HG03159 (cell line): ENCODE measurements around the gene NRXN3.

Experiments
- ATAC-seq: cut with Tn5 transposase; IDR thresholded peaks from one replicate; pipeline ENCODE4 v1.9.1; 2021; ENCODE audit warnings: mild to moderate bottlenecking, moderate library complexity; ENCODE audit not compliant: unreplicated experiment

The NRXN3 gene

GRCh38 chr14:78316786-78317185, 146.6 kb downstream of the NRXN3 start:
- no peak for ATAC-seq

DNA sequence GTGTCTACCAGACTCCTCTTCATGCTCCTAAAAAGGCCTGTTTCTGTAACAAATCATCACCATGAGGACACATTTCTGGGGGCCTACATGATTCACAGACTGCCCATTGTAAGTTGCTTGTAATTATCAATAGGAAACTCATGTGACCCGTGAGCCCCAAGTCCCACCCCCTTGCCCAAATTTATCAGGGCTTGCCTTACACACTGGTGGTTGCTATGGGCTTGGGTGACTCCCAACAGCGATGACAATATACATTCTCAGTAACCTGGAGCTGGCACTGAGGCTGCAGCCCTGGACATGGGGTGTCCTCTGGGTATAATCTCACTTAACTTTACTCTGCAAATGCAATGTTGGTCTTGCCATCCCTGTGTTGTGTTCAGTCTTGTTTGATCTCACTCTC, 149.2 kb downstream of the NRXN3 start:
- no peak for ATAC-seq

DNA sequence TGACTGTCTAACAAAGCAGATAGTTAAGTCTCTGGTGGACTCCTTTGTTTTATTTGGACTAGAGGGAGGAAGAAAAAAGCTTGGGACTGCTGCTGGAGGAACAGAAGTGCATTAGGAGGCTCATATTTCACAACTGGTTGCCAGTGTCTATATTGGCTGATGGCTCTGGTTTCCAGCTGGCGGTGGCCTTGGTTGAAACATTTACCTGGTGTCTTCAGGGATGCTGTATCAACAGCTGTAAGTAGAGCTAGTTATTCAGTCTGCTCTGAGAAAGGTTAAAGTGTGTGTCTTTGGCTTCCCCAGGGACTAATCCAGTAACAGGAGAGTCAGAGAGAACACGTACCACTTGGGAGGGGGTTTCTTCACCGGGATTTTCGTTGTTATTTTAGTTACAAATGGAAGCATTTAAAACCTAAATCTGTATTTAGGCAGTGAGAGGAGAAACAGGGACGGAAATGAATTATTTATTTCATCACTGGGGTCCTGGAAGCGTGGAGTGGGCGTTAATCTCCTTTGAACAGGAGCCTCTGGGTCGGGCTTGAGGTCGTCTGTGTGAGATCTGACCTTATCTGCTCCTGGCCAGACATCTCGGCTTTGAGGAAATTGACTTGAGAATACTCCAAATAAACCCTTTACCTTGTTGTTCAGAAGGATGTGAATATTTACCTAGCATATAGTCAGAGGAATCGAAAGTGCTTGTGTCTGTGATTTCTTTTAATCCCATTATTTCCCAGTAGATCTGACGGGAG, 149.9 kb downstream of the NRXN3 start:
- ATAC-seq = no peak

- ATAC-seq = no peak
Observed at GRCh38 chr14:78324353-78324752, 154.2 kb downstream of the NRXN3 start.

GRCh38 chr14:78325911-78326310, 155.7 kb downstream of the NRXN3 start:
- ATAC-seq = no peak

DNA sequence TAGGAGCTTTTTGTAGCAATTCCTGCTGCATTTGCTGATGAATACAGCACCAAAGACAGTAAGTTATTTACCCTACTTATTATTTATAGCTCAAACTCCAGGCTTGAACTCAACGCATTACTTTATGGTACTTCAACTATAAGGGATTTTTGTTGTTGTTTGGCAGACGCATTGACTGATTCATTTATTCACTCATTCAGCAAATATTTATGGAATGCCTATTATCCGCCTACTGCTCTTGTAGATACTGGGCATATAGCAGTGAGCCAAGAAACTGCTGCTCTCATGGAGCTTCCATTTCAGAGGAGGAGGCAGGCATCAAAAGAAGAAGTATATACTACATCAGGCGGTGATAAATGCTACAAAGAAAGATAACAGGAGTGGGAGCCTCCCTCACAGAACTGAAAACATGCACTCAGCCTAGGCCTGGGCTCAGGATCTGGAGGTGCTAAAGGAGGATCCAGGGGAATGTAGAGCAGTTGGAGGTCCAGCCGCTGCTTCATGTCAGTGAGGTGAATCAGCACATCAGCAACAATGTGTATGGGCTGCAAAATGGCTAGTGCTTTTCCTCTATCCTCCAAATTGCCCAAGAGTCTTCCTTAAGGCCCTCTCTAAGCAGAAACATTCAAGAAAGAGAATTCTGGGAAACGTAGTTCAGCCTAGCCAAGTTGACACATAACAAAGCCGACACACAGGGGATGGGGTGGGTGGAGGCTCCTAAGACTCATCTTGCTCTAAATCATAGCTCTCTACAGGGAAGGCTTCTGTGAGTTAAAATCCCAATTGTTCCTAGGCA, 157.5 kb downstream of the NRXN3 start:
- ATAC-seq = no peak

GRCh38 chr14:78329371-78329770, 159.2 kb downstream of the NRXN3 start:
- ATAC-seq = no peak

GRCh38 chr14:78335531-78335930, 165.4 kb downstream of the NRXN3 start:
- ATAC-seq = no peak

DNA sequence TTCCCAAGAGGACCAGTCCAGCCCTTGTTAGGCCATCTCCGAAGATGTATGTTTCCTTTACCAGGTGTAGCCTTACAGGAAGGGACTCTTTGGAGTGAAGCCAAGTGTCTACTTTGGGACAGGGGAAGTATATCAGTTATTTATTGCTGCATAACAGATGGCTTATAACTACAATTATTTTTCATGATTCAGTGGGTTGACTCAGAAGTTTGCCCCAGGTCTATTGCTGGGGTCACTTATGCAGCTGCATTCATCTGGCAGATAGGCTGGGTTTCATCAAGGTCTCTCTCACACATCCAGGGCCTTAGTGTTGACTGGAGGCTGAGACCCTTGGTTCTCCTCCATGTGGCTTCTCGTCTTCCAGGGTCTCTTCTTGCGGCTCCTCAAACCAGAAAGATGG, 170.1 kb downstream of the NRXN3 start:
- no peak for ATAC-seq

GRCh38 chr14:78341827-78342389, 171.7 kb downstream of the NRXN3 start:
- ATAC-seq = no peak

- ATAC-seq = no peak
Observed at GRCh38 chr14:78342879-78343278, 172.7 kb downstream of the NRXN3 start.

- ATAC-seq = no peak
Observed at GRCh38 chr14:78344290-78344689, 174.1 kb downstream of the NRXN3 start.

DNA sequence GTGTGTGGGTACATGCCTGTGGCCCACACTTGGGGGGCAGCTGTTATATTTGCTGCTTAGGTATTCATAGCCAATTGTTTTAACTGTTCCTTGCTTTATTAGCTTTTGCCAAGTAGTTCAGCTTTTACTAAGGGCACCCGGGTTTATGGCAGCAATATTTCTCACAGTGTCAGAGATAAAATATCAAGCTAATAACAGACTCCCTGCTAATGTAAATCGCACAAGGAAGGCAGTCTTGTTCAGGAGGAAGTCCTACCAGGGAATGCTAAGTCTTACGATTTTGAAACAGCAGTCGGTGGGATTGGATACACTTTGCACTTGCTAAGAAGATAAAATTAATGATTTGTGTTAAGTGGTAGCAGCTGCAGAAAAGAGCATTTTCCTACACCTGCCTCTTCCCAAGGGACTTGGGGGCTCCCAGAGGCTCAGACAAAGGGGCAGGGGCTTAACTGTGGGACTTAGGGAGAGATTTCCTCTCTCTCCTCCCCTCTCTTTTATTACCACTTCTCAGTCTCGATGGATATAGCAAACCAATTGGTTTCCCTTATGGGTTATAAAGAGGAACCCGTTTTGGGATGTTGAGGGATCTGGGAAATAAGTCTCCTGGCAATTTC, 175.1 kb downstream of the NRXN3 start:
- ATAC-seq = no peak

- no peak for ATAC-seq
Observed at GRCh38 chr14:78346747-78347146, 176.6 kb downstream of the NRXN3 start.

DNA sequence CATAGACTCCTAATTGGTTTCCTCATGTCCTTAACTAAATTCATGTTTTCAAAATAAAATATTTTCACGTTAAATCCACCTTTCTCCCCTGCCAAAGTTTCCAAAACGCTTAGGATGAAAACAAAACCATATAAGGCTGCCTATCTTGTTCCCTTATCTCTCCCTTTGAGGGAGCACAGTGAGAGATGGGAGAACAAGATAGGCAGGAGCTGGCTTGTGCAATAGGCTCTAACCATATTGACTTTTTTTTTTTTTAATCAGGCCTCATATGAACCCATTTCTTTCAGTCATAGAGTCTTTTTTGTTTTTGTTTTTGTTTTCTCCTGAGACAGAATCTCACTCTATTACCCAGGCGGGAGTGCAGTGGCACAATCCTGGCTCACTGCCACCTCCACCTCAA, 184.9 kb downstream of the NRXN3 start:
- ATAC-seq = no peak

GRCh38 chr14:78356391-78356790, 186.2 kb downstream of the NRXN3 start:
- ATAC-seq = no peak

DNA sequence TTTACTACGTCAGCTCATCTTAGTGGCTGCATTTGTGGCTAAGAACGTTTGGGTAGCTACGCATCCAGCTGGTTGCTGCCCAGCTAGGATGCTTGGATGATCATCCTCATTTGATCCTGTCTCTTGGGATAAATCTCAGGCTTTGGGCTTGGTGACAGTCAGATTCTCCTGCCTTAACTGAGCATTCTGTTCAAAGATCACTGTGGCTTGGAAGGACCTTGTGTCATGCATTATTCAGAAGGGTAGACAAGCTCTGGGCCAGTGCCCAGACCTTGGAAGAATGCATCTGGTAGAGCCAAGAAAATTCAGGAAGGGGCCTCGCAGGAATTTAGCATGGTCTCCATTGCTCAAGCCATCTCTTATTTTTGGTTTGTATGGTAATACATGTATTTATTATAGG, 188.4 kb downstream of the NRXN3 start:
- ATAC-seq = no peak

DNA sequence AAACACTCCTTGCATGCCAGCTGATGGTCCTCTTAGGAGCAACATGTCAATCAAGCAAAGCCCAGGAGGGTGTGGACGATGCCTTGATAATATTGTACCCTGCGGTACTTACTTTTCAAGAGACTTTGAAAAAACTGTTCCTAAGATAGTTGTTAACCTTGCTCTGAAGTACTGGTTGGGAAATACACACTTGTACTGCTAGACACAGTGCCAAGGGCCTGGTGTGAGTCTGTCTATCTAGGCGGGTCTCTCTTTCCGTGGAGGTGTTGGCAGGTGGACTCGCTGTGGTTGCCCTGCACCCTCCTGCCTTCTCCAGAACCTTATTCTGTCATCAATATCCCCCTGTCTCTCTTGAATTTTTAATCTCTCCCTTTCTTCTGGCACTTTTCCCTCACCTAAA, 189.4 kb downstream of the NRXN3 start:
- no peak for ATAC-seq

DNA sequence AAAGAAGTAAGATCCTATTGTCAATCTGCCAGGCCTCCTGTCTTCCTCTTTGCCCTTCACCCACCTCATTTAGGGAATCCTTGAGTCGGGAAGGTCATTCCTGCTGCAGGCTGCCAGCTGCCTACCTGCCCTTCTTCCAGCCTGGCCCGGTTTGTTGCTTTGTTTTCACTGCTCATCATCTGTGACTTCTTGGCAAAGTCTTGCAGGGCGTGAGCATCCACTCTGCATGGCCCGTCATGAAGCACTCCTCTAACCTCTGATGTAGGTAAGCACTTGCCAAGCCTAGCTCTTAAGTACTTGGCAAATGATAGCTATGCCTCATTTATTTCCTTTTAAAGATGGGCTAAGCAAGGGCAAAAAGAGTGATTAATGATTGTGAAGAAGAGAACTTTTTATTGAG, 192.8 kb downstream of the NRXN3 start:
- ATAC-seq = no peak

- ATAC-seq = no peak
Observed at GRCh38 chr14:78367355-78367754, 197.2 kb downstream of the NRXN3 start.

DNA sequence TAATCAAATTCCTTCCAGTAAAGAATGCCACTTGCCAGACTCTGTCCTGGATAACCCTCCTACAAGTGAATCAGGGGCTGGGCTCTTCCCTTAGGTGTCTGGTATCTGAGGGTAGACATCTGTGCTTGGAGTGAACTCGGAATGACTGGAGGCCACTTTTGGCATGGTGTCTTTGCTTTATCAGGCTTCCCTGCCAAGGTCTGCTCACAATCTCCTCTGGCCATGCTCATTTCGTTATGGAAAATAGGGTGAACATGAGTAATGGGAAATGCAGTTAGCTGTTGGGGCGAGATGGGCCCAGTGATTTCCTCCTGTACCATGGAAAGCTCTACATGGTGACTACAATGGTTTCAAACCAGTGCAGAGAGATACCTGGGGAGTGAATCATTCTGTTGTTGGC, 212.9 kb downstream of the NRXN3 start:
- ATAC-seq = no peak

- no peak for ATAC-seq
Observed at GRCh38 chr14:78398216-78398615, 228.0 kb downstream of the NRXN3 start.
